GM10266 (cell line): Measurements from ENCODE around the gene PRR20G.

Experiments used
- DNase-seq: peaks from one replicate; pipeline ENCODE4 v3.0.0; 2012; ENCODE audit errors: extremely low spot score
- CTCF ChIP-seq: IDR thresholded peaks from 2 replicates; pipeline ENCODE4 v1.5.1; 2012; ENCODE audit warnings: mild to moderate bottlenecking, low read depth; ENCODE audit not compliant: control insufficient read depth, insufficient read depth; ENCODE audit errors: missing control alignments

Gene PRR20G

GRCh38 chr3:127325629-127325961 lies 37.7 kb upstream of the PRR20G start:
- no peak for TF ChIP-seq CTCF
- DNase-seq: no peak

GRCh38 chr3:127324913-127325628 lies 37.2 kb upstream of the PRR20G start:
- no peak for DNase-seq
- no peak for TF ChIP-seq CTCF

GRCh38 chr3:127324076-127324475 lies 36.2 kb upstream of the PRR20G start:
- DNase-seq: no peak
- no peak for TF ChIP-seq CTCF

- no peak for TF ChIP-seq CTCF
- no peak for DNase-seq
These were observed 35.7 kb upstream of the PRR20G start for GRCh38 chr3:127323581-127323980.

- no peak for TF ChIP-seq CTCF
- DNase-seq: no peak
These were observed 33.5 kb upstream of the PRR20G start for GRCh38 chr3:127321371-127321770.

GRCh38 chr3:127320529-127321121 lies 32.8 kb upstream of the PRR20G start:
- DNase-seq: no peak
- no peak for TF ChIP-seq CTCF

- no peak for TF ChIP-seq CTCF
- no peak for DNase-seq
These were observed 28.8 kb upstream of the PRR20G start for GRCh38 chr3:127316685-127317084.
